ENCODE data around the gene TMEM150C.

- TF ChIP-seq CTCF (IDR thresholded peaks at IDR 0.05; ENCODE audit: poor library complexity, severe bottlenecking): no peak
- TF ChIP-seq RAD21 (conservative IDR thresholded peaks at IDR 0.05): no peak
- TF ChIP-seq POLR2AphosphoS5 (IDR thresholded peaks at IDR 0.05): no peak
- no peak for TF ChIP-seq EZH2 (IDR thresholded peaks at IDR 0.05; ENCODE audit: borderline replicate concordance, insufficient read depth, low read length, poor library complexity, severe bottlenecking)
- no peak for TF ChIP-seq TAF1 (IDR thresholded peaks at IDR 0.05; ENCODE audit: low read depth)
- no peak for TF ChIP-seq REST (IDR thresholded peaks at IDR 0.05; ENCODE audit: borderline replicate concordance)
These were observed 39.6 kb upstream of the TMEM150C start for GRCh38 chr4:82601242-82602015.

All from neural cell (in vitro differentiated cells).